IMR-90 (cell line): Measurements from ENCODE around the gene CFAP157.

Experiments
- BHLHE40 ChIP-seq: fragments of 150-350 bp; IDR thresholded peaks from 2 replicates; pipeline ENCODE4 v1.6.1; 2016; ENCODE audit warnings: mild to moderate bottlenecking, low read depth, low read length
- CEBPB ChIP-seq: IDR thresholded peaks from 2 replicates; pipeline ENCODE4 v1.6.1; 2012; ENCODE audit warnings: low read depth, low read length, improper control_type of control experiment
- CHD1 ChIP-seq: IDR thresholded peaks from 2 replicates; pipeline ENCODE4 v1.6.1; 2012; ENCODE audit warnings: low read depth, low read length, improper control_type of control experiment
- CTCF ChIP-seq: conservative IDR thresholded peaks from 2 replicates; pipeline ENCODE4 v1.5.1; 2012; ENCODE audit warnings: mild to moderate bottlenecking, low read depth, low read length, improper control_type of control experiment
- ELK1 ChIP-seq: fragments of 150-350 bp; IDR thresholded peaks from 2 replicates; pipeline ENCODE4 v1.6.1; 2016; ENCODE audit warnings: low read depth, mild to moderate bottlenecking, low read length, moderate library complexity, borderline replicate concordance
- FOS ChIP-seq: fragments of 150-350 bp; IDR thresholded peaks from 2 replicates; pipeline ENCODE4 v1.6.1; 2016; ENCODE audit warnings: low read depth, low read length
- MAFK ChIP-seq: IDR thresholded peaks from 2 replicates; pipeline ENCODE4 v1.6.1; 2012; ENCODE audit warnings: low read depth, low read length, improper control_type of control experiment
- MXI1 ChIP-seq: IDR thresholded peaks from 2 replicates; pipeline ENCODE4 v1.6.1; 2012; ENCODE audit warnings: low read depth, mild to moderate bottlenecking, low read length, moderate library complexity, borderline replicate concordance
- POLR2A ChIP-seq: IDR thresholded peaks from 2 replicates; pipeline ENCODE4 v1.6.1; 2012; ENCODE audit warnings: mild to moderate bottlenecking, low read depth, low read length
- RAD21 ChIP-seq: IDR thresholded peaks from 2 replicates; pipeline ENCODE4 v1.6.1; 2012; ENCODE audit warnings: low read length, improper control_type of control experiment
- RCOR1 ChIP-seq: IDR thresholded peaks from 2 replicates; pipeline ENCODE4 v1.6.1; 2012; ENCODE audit warnings: mild to moderate bottlenecking, low read length, improper control_type of control experiment; ENCODE audit not compliant: insufficient replicate concordance
- RFX5 ChIP-seq: IDR thresholded peaks from 2 replicates; pipeline ENCODE4 v1.8.0; 2012; ENCODE audit warnings: low read depth, mild to moderate bottlenecking, low read length, moderate library complexity
- SMC3 ChIP-seq: fragments of 150-350 bp; IDR thresholded peaks from 2 replicates; pipeline ENCODE4 v1.6.1; 2016; ENCODE audit warnings: low read depth, mild to moderate bottlenecking, antibody characterized with exemption, low read length, moderate library complexity
- USF2 ChIP-seq: fragments of 150-350 bp; IDR thresholded peaks from 2 replicates; pipeline ENCODE4 v1.6.1; 2017; ENCODE audit warnings: mild to moderate bottlenecking, antibody characterized with exemption, low read length, low read depth

- TF ChIP-seq RAD21: no peak
- TF ChIP-seq ELK1: no peak
- no peak for TF ChIP-seq CTCF
- no peak for TF ChIP-seq RCOR1
- TF ChIP-seq CHD1: no peak
- no peak for TF ChIP-seq MXI1
- no peak for TF ChIP-seq USF2
- no peak for TF ChIP-seq RFX5
- no peak for TF ChIP-seq POLR2A
- TF ChIP-seq BHLHE40: no peak
- no peak for TF ChIP-seq FOS
- TF ChIP-seq SMC3: no peak
- TF ChIP-seq MAFK: no peak
- no peak for TF ChIP-seq CEBPB
Observed at GRCh38 chr9:127690735-127691134, 16.1 kb upstream of the CFAP157 start.
